PC-9 (cell line): Measurements from ENCODE around the gene SACM1L. TPM values are rescaled to one million over a fixed set of nuclear protein-coding genes. Genes with fewer than 3 reads are reported as not detected.
"Not testable (repeated sequence)": the region's sequence is repeated elsewhere in the genome, so short reads cannot be mapped to it uniquely, and the experiment has no call there.

Source experiments
- BruUV-seq: library from RNA; stranded (reverse); fragments of 400-500 nt; replicated peaks from 2 replicates; lab custom pipeline; 2021; lab: Mats Ljungman, UMichigan
- CTCF ChIA-PET: fragments of 300-600 bp; sonication (Branson Sonifier 250); formaldehyde crosslinking; loops from one replicate; lab custom pipeline; 2022; ENCODE audit warnings: antibody characterized with exemption; lab: Charles Lee
- POLR2A ChIA-PET: fragments of 300-600 bp; sonication (Branson Sonifier 250); formaldehyde crosslinking; loops from one replicate; lab custom pipeline; 2022; ENCODE audit warnings: antibody characterized with exemption; ENCODE audit not compliant: unreplicated experiment; lab: Charles Lee
- DNase-seq, 2 experiments: peaks; one replicate each; pipeline versions ENCODE4 v3.0.0 to v3.0.0-alpha.2; 2015 to 2022; ENCODE audit warnings: mixed read lengths in 1 of 2
- H2AFZ ChIP-seq: fragments of 200-600 bp; sonication (generic); 2 replicates; pipeline ENCODE4 v1.8.1; 2017; ENCODE audit warnings: antibody characterized with exemption
- H3F3A ChIP-seq: fragments of 200-600 bp; sonication (generic); 2 replicates; pipeline ENCODE4 v1.8.1; 2017; ENCODE audit warnings: antibody characterized with exemption, mild to moderate bottlenecking, low read depth; ENCODE audit not compliant: insufficient read depth
- H3K27ac ChIP-seq: fragments of 200-600 bp; sonication (generic); 2 replicates; pipeline ENCODE4 v1.6.1; 2016; ENCODE audit warnings: mixed run types
- H3K27me3 ChIP-seq: fragments of 200-600 bp; sonication (generic); 2 replicates; pipeline ENCODE4 v1.6.1; 2016; ENCODE audit warnings: low read depth, mixed run types; ENCODE audit not compliant: insufficient read depth
- H3K36me3 ChIP-seq: fragments of 200-600 bp; sonication (generic); 2 replicates; pipeline ENCODE4 v1.6.1; 2016; ENCODE audit warnings: low read depth, mixed run types
- H3K4me1 ChIP-seq: fragments of 200-600 bp; sonication (generic); replicated peaks from 2 replicates; pipeline ENCODE4 v1.6.1; 2016; ENCODE audit warnings: mixed run types; ENCODE audit not compliant: insufficient read depth
- H3K4me2 ChIP-seq: fragments of 200-600 bp; sonication (generic); 2 replicates; pipeline ENCODE4 v1.6.1; 2017; ENCODE audit warnings: mixed run types
- H3K4me3 ChIP-seq: fragments of 200-600 bp; sonication (generic); 2 replicates; pipeline ENCODE4 v1.6.1; 2016; ENCODE audit warnings: mixed run types
- H3K79me2 ChIP-seq: fragments of 200-600 bp; sonication (generic); 2 replicates; pipeline ENCODE4 v1.6.1; 2017; ENCODE audit warnings: low read depth, mixed run types
- H3K9me2 ChIP-seq: fragments of 200-600 bp; sonication (generic); 2 replicates; pipeline ENCODE4 v1.8.1; 2017; ENCODE audit warnings: mild to moderate bottlenecking; ENCODE audit not compliant: insufficient read depth
- H3K9me3 ChIP-seq: fragments of 200-600 bp; sonication (generic); 2 replicates; pipeline ENCODE4 v1.8.1; 2016; ENCODE audit warnings: low read depth; ENCODE audit not compliant: insufficient read depth
- H4K20me1 ChIP-seq: fragments of 200-600 bp; sonication (generic); 2 replicates; pipeline ENCODE4 v1.8.1; 2017; ENCODE audit not compliant: insufficient read depth
- EZH2 ChIP-seq: fragments of 200-600 bp; sonication (generic); IDR thresholded peaks from 2 replicates; pipeline ENCODE4 v1.8.0; 2017; ENCODE audit warnings: antibody characterized with exemption, low read depth
- intact Hi-C: fragments of 100-400 bp; cut with micrococcal nuclease; formaldehyde crosslinking; loops from one replicate; pipeline ENCODE4 v1.10.0; 2022; ENCODE audit not compliant: unreplicated experiment
- total RNA-seq: library from RNA; stranded (reverse); gene quantifications from 2 replicates; pipeline ENCODE4 v1.2.3, GENCODE V29; 2021
- TF ChIP-seq, protein P1 (sequence below): fragments of 200-600 bp; sonication (generic); conservative IDR thresholded peaks from 2 replicates; pipeline ENCODE4 v1.6.1; 2017; ENCODE audit warnings: mixed run types, antibody characterized with exemption, mild to moderate bottlenecking, moderate library complexity

SACM1L gene
- total RNA-seq, 1 experiment from 2014 or later = 33.9 TPM

DNA sequence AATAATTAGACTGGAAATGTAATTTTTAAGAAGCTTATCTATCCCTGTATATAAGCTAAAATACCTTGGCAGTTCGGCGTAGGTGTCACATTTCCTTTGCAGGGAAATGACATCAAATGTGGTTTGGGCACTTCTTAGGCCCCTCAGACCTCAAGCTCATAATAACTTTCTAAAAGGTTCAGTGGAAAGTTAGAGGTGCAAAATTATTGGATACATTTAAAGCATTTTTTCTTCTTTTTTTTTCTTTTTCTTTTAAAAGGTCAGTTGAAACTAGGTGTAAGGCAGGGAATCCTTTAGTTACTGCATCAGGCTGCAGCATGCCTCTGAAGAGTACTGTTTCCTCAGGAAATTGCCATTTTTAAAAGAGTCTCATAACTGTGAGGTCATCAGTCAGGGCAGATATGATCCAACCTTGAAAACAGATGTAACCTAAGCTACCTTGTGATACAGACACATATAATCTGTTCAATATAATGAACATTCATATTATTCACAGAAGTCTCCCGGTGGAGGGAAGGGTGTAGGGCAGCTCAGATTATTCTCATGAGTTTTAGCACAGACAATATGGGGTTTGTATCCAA lies 4.8 kb downstream of the SACM1L start:
- Histone ChIP-seq H3K27ac (no peak overlapping the region), H3K4me2 (no peak overlapping the region), H3K27me3 (no peaks in the 10 kb centered on the region), H3K79me2 (peaks cover 83% of the 10 kb centered on the region), H3K36me3 (0 out of 2 replicates have a peak, but pooled peaks cover 18% of the 10 kb centered on the region), H3F3A (peaks cover 6% of the 10 kb centered on the region), H3K4me1 (peaks cover 16% of the 10 kb centered on the region; the same call in 1 of the 2 replicates), H2AFZ (no peak overlapping the region), H4K20me1 (no peaks in the 10 kb centered on the region; the same call in 1 of the 2 replicates), H3K9me3 (no peaks in the 10 kb centered on the region), H3K9me2 (no peaks in the 10 kb centered on the region), H3K4me3 (no peak overlapping the region)
- intact Hi-C loops = no loop called here
- DNase-seq = no peak
- no TSS peak for BruUV-seq
- ChIA-PET CTCF (interaction anchor here (0.6 to 1.1 kb wide), 2 partner anchors 10 to 285 kb away, joined by 3 to 4 read pairs; no protein-coding TSS in a partner anchor), POLR2A (no interaction called here)
- TF ChIP-seq EZH2 = no peak
- TF ChIP-seq, protein P1, sequence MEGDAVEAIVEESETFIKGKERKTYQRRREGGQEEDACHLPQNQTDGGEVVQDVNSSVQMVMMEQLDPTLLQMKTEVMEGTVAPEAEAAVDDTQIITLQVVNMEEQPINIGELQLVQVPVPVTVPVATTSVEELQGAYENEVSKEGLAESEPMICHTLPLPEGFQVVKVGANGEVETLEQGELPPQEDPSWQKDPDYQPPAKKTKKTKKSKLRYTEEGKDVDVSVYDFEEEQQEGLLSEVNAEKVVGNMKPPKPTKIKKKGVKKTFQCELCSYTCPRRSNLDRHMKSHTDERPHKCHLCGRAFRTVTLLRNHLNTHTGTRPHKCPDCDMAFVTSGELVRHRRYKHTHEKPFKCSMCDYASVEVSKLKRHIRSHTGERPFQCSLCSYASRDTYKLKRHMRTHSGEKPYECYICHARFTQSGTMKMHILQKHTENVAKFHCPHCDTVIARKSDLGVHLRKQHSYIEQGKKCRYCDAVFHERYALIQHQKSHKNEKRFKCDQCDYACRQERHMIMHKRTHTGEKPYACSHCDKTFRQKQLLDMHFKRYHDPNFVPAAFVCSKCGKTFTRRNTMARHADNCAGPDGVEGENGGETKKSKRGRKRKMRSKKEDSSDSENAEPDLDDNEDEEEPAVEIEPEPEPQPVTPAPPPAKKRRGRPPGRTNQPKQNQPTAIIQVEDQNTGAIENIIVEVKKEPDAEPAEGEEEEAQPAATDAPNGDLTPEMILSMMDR = no peak

- H3K27me3 ChIP-seq, BruUV-seq, H4K20me1 ChIP-seq, POLR2A ChIA-PET, H3K27ac ChIP-seq, intact Hi-C loops, H3K4me2 ChIP-seq, H3K4me3 ChIP-seq, H3F3A ChIP-seq, H3K9me3 ChIP-seq, H3K9me2 ChIP-seq, CTCF ChIA-PET, DNase-seq, H2AFZ ChIP-seq: not testable (repeated sequence)
- Histone ChIP-seq H3K79me2 (peaks cover 81% of the 10 kb centered on the region), H3K4me1 (peaks cover 16% of the 10 kb centered on the region; the same call in 1 of the 2 replicates), H3K36me3 (0 out of 2 replicates have a peak, but pooled peaks cover 18% of the 10 kb centered on the region)
Measured at GRCh38 chr3:45695166-45695565, 6.0 kb downstream of the SACM1L start.

DNA sequence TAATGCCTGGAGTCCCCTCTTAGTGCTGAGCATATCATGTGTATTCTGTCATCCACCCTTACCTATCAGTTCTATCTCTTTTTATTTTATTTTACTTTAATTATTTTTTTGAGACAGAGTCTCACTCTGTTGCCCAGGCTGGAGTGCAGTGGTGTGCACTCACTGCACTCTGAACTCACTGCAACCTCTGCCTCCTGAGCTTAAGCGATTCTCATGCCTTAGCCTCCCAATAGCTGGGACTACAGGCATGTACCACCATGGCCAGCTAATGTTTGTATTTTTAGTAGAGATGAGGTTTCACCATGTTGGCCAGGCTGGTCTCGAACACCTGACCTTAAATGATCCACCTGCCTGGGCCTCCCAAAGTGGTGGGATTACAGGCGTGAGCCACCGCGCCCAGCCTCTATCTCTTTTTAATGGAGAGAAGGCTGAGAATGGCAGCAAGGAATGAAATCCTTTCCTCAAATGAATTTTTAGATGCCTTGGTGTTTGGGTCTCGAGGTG lies 11.4 kb downstream of the SACM1L start:
- Histone ChIP-seq H3K79me2 (peaks cover 26% of the 10 kb centered on the region), H2AFZ (no peak overlapping the region), H3K4me2 (no peak overlapping the region), H3K9me2 (no peaks in the 10 kb centered on the region), H3K4me1 (no peaks in the 10 kb centered on the region), H4K20me1 (peaks cover 12% of the 10 kb centered on the region; the same call in 1 of the 2 replicates), H3K27ac (no peak overlapping the region), H3K9me3 (no peaks in the 10 kb centered on the region), H3K4me3 (no peak overlapping the region), H3F3A (no peaks in the 10 kb centered on the region), H3K36me3 (peaks cover 13% of the 10 kb centered on the region), H3K27me3 (no peaks in the 10 kb centered on the region)
- ChIA-PET CTCF (no interaction called here), POLR2A (no interaction called here)
- no TSS peak for BruUV-seq
- DNase-seq = no peak
- intact Hi-C loops = no loop called here
- no peak for TF ChIP-seq EZH2
- TF ChIP-seq, protein P1 = no peak
